Measurements from ENCODE around the gene CNN2.

Gene CNN2

DNA sequence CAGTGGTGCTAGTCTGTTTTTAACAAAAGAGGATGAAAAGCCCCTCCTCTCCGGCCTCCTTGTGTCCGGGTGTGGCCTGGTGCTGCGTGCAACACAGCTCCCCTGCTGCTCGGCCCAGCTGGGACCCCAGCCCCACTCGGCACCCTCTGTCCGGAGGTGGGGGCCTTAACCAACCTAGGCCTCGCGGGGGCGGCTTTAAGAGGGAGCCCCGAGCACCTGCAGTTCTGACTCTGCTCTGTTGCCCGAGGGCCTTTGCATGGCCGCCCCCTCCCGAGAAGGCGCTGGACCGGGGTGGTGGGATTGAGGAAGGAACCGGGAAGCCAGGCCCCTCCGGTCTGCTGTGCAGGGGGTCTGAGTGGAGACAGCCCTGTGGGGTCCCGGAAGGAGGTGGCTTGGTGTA lies 31.9 kb upstream of the CNN2 start:
- no peak overlapping the region for H3K27ac ChIP-seq
- DNase-seq (ENCODE audit: low read depth, low spot score) = no peak

- H3K27ac ChIP-seq = no peak overlapping the region
- no peak for DNase-seq (ENCODE audit: low read depth, low spot score)
Measured at GRCh38 chr19:995051-995827, 31.2 kb upstream of the CNN2 start.

- H3K27ac ChIP-seq = no peak overlapping the region
- DNase-seq (ENCODE audit: low read depth, low spot score) = no peak
Measured at GRCh38 chr19:996051-996838, 30.2 kb upstream of the CNN2 start.

GRCh38 chr19:998064-998463 lies 28.3 kb upstream of the CNN2 start:
- H3K27ac ChIP-seq = no peak overlapping the region
- no peak for DNase-seq (ENCODE audit: low read depth, low spot score)

GRCh38 chr19:999379-999719 lies 27.1 kb upstream of the CNN2 start:
- no peak overlapping the region for H3K27ac ChIP-seq
- no peak for DNase-seq (ENCODE audit: low read depth, low spot score)

DNA sequence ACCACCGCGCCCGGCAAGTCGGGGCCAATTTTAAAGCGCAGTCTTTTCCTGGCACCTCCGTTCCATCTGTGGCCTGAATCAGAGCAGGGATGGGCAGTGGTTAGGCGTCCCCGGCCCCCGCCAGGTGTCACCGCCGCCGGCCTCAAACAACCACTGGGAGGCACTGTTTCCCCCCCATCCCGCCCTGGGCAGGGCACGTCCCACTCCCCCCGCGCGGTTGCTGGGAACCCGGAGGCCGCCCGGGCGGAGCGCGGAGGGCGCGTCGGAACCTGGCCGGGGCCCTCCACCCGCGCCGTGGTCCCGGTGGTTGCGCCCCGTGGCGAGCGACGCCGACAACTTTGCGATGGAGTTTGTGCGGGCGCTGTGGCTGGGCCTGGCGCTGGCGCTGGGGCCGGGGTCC lies 26.3 kb upstream of the CNN2 start, which contains the start of gene GRIN3B:
Gene GRIN3B (plus strand): TSS at position 325 of the 400 bp plus-strand sequence. CDS start 19 bp downstream, at position 344.
- no peak for DNase-seq (ENCODE audit: low read depth, low spot score)
- H3K27ac ChIP-seq = no peak within 1 kb of the TSS

DNA sequence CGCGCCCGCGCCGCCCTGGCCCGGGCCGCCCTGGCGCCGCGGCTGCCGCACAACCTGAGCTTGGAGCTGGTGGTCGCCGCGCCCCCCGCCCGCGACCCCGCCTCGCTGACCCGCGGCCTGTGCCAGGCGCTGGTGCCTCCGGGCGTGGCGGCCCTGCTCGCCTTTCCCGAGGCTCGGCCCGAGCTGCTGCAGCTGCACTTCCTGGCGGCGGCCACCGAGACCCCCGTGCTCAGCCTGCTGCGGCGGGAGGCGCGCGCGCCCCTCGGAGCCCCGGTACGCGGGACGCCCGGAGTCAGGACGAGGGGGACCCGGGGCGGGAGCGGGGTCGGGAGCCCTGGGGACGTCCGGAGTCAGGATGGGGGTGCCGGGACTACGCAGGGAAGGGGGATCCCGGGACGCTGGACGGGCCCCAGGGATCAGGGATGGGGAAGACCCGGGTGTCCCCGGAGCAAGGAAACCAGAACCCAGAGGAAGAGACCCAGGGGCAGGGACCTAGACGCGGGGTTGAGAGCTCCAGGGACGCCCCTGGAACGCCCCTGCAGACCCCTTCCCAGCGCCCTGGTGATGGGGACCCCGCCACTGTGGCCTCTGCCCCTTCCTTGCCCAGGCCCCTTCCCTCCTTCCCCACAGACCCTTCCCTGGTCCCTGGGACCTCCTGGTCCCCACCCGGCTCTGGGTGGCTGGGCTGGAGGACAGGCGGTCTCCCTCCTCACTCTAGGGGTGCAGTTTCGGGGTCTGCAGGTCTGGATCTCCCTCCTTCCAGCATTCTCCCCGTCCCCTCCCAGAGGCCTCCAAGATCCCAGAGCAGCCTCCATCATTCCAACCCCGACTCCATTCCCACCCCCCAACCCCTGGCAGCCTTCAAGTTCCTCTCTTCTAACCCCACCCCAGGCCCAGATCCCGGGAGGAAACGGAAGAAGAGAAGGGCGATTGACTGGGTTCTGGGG lies 25.5 kb upstream of the CNN2 start:
- H3K27ac ChIP-seq = no peak overlapping the region

GRCh38 chr19:1001538-1002166 lies 24.8 kb upstream of the CNN2 start:
- DNase-seq (ENCODE audit: low read depth, low spot score) = no peak
- H3K27ac ChIP-seq = no peak overlapping the region

More for the DNA sequence above, 25.5 kb upstream of the CNN2 start:
- DNase-seq (ENCODE audit: low read depth, low spot score) = no peak

- H3K27ac ChIP-seq = no peak overlapping the region
- DNase-seq (ENCODE audit: low read depth, low spot score) = no peak
Measured at GRCh38 chr19:1002600-1002999, 23.8 kb upstream of the CNN2 start.

DNA sequence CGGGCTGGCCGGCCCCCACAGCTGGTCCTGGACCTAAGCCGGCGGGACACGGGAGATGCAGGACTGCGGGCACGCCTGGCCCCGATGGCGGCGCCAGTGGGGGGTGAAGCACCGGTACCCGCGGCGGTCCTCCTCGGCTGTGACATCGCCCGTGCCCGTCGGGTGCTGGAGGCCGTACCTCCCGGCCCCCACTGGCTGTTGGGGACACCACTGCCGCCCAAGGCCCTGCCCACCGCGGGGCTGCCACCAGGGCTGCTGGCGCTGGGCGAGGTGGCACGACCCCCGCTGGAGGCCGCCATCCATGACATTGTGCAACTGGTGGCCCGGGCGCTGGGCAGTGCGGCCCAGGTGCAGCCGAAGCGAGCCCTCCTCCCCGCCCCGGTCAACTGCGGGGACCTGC lies 23.1 kb upstream of the CNN2 start:
- H3K27ac ChIP-seq = no peak overlapping the region
- DNase-seq (ENCODE audit: low read depth, low spot score) = no peak

GRCh38 chr19:1004204-1004802 lies 22.1 kb upstream of the CNN2 start:
- DNase-seq (ENCODE audit: low read depth, low spot score) = no peak

DNA sequence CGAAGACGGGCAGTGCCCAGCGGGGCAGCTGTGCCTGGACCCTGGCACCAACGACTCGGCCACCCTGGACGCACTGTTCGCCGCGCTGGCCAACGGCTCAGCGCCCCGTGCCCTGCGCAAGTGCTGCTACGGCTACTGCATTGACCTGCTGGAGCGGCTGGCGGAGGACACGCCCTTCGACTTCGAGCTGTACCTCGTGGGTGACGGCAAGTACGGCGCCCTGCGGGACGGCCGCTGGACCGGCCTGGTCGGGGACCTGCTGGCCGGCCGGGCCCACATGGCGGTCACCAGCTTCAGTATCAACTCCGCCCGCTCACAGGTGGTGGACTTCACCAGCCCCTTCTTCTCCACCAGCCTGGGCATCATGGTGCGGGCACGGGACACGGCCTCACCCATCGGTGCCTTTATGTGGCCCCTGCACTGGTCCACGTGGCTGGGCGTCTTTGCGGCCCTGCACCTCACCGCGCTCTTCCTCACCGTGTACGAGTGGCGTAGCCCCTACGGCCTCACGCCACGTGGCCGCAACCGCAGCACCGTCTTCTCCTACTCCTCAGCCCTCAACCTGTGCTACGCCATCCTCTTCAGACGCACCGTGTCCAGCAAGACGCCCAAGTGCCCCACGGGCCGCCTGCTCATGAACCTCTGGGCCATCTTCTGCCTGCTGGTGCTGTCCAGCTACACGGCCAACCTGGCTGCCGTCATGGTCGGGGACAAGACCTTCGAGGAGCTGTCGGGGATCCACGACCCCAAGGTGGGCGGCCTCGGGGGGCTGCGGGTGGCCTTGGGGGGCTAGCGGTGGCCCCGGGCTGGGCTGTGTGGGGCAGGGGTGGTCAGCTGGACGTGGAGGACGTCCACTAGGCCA lies 21.4 kb upstream of the CNN2 start:
- no peak overlapping the region for H3K27ac ChIP-seq
- no peak for DNase-seq (ENCODE audit: low read depth, low spot score)

More at GRCh38 chr19:1004204-1004802, 22.1 kb upstream of the CNN2 start:
- no peak overlapping the region for H3K27ac ChIP-seq

DNA sequence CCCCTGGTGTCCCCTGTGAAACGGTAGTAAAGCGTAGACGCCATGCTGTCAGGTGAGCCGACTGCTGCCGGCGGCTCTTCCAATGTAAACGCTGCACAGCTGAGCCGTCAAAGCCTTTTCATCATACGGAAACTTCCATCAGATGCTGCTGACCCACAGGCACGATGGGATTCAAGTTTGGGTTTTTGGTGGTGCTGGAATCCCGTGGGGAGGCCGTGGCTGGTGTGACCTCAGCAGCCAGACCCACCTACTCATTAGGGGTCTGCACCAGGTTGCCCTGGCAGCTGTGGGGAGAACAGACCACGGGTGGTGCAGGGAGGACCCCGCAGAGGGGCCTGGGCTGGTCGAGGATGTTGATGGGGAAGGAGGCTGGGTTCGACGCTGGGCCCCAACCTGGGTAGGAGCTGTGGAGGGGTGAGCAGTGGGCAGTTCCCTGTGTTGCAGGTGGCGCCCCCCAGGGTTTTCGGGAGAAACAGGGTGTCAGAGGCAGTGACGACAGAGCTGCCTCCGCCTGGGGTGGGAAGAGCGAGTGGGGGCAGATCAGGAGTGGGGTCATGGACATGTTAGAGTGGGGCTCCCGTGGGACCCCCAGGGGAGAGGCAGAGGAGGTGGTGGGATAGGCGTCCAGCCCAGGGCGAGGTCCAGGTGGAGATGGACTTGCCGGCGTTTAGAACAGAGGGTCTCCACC lies 19.6 kb upstream of the CNN2 start:
- H3K27ac ChIP-seq = no peak overlapping the region
- no peak for DNase-seq (ENCODE audit: low read depth, low spot score)

- DNase-seq (ENCODE audit: low read depth, low spot score) = no peak
- H3K27ac ChIP-seq = no peak overlapping the region
Measured at GRCh38 chr19:1007399-1008251, 18.8 kb upstream of the CNN2 start.

GRCh38 chr19:1008268-1009040 lies 18.0 kb upstream of the CNN2 start:
- no peak overlapping the region for H3K27ac ChIP-seq
- no peak for DNase-seq (ENCODE audit: low read depth, low spot score)

Measured in epithelial cell of prostate (primary cell).